GM12872 (cell line): Measurements from ENCODE around the gene ASXL1.

ENCODE experiments used
- CTCF ChIP-seq: IDR thresholded peaks from 3 replicates; pipeline ENCODE4 v1.5.1; 2011; ENCODE audit warnings: low read depth, mild to moderate bottlenecking, low read length, moderate library complexity; ENCODE audit not compliant: insufficient read depth

The ASXL1 gene

GRCh38 chr20:32464401-32465091, 106.4 kb downstream of the ASXL1 start:
- no peak for TF ChIP-seq CTCF

- no peak for TF ChIP-seq CTCF
Observed at GRCh38 chr20:32465092-32465900, 107.2 kb downstream of the ASXL1 start.

GRCh38 chr20:32466739-32467505, 108.8 kb downstream of the ASXL1 start:
- TF ChIP-seq CTCF, result no peak

GRCh38 chr20:32467506-32468312, 109.6 kb downstream of the ASXL1 start:
- no peak for TF ChIP-seq CTCF

GRCh38 chr20:32468313-32468640, 110.1 kb downstream of the ASXL1 start:
- no peak for TF ChIP-seq CTCF

GRCh38 chr20:32468860-32469259, 110.7 kb downstream of the ASXL1 start:
- no peak for TF ChIP-seq CTCF
